Kidney (tissue), 22 donors: Measurements from ENCODE around the gene CLEC14A. TPM values are rescaled to one million over a fixed set of nuclear protein-coding genes. Genes with fewer than 3 reads are reported as not detected.

ENCODE experiments used
- DNase-seq, 5 donors: peaks; one replicate each; pipeline ENCODE4 v3.0.0-alpha.2; 2013 to 2020
- FAIRE-seq: peaks from 2 replicates; lab custom pipeline; 2012; peaks lifted over from hg19 to GRCh38; lab: Jason Lieb, UNC
- H3K27ac ChIP-seq, 2 donors: one replicate each; pipeline ENCODE4 v1.7.0; 2013; ENCODE audit warnings: low read depth in 2 of 2, low read length in 2 of 2, inconsistent platforms in 1 of 2
- H3K27me3 ChIP-seq: one replicate; pipeline ENCODE4 v1.7.1; 2013; ENCODE audit warnings: low read length, inconsistent platforms; ENCODE audit not compliant: control insufficient read depth, insufficient read depth
- H3K36me3 ChIP-seq, 3 donors: one replicate each; pipeline versions ENCODE4 v1.7.0 to v1.7.1; 2013; ENCODE audit warnings: low read length in 3 of 3, control low read depth in 1 of 3, inconsistent platforms in 1 of 3; ENCODE audit not compliant: insufficient read depth in 3 of 3, control insufficient read depth in 2 of 3
- H3K4me1 ChIP-seq, 3 donors: one replicate each; pipeline versions ENCODE4 v1.7.0 to v1.7.1; 2013; ENCODE audit warnings: low read length in 3 of 3, inconsistent platforms in 1 of 3, low read depth in 1 of 3; ENCODE audit not compliant: control insufficient read depth in 2 of 3, insufficient read depth in 2 of 3
- H3K4me3 ChIP-seq, 3 donors: one replicate each; pipeline versions ENCODE4 v1.7.0 to v1.8.1; 2013; ENCODE audit warnings: low read length in 3 of 3, control low read depth in 1 of 3, inconsistent platforms in 1 of 3
- H3K9ac ChIP-seq, 3 donors: one replicate each; pipeline versions ENCODE4 v1.7.0 to v1.7.1; 2013; ENCODE audit warnings: low read length in 3 of 3, control low read depth in 1 of 3, inconsistent platforms in 1 of 3
- H3K9me3 ChIP-seq, 3 donors: one replicate each; pipeline versions ENCODE4 v1.7.0 to v1.7.1; 2013; ENCODE audit warnings: low read length in 3 of 3, control low read depth in 1 of 3, inconsistent platforms in 1 of 3; ENCODE audit not compliant: control insufficient read depth in 2 of 3, insufficient read depth in 1 of 3
- CTCF ChIP-seq: IDR thresholded peaks from 3 replicates; pipeline ENCODE4 v1.5.1; 2012; ENCODE audit warnings: mild to moderate bottlenecking, moderate library complexity, borderline replicate concordance; ENCODE audit not compliant: insufficient read depth; ENCODE audit errors: extremely low read depth
- intact Hi-C: fragments of 100-400 bp; cut with DNase I; formaldehyde crosslinking; loops from one replicate; pipeline ENCODE4 v1.11.1; 2022
- long read RNA-seq, 10 donors: library from polyadenylated mRNA in 1 of 10; unstranded in 1 of 10; transcript quantifications; one replicate each; pipeline ENCODE4 v2.0.0 and lab custom pipeline, GENCODE V29; 2021 to 2026
- polyA plus RNA-seq: library from polyadenylated mRNA; stranded (reverse); fragments of 350-450 nt; fragmentation: Illumina TruSeq; extraction: RNeasy Lipid Tissue Mini Kit (QIAGEN cat#74804); gene quantifications from one replicate; pipeline ENCODE4 v1.2.3, GENCODE V29; 2014; ENCODE audit warnings: low read depth, low replicate concordance; ENCODE audit not compliant: insufficient read depth
- total RNA-seq: library from RNA; stranded (reverse); fragmentation: NEBNext Ultra II Directional; extraction: Animal tissue kit (Norgen Biotek cat#: 25700); gene quantifications from one replicate; pipeline ENCODE4 v1.2.1, GENCODE V29; 2021
- donor health status: control.
- donor health status: control.
- donor health status: control.
- donor health status: control.
- donor health status: control.
- donor health status: DM: yes; HTN: yes; CAD: no.
- donor health status: Normal renal cell carcinoma (clear cell type).

CLEC14A gene
- total RNA-seq (37.6 TPM), polyA plus RNA-seq (22.4 TPM)
- long read RNA-seq, donor 1, transcript CLEC14A-201 (1 exons, 2,267 nt): major isoform, 39 of 39 reads
- long read RNA-seq, donor 1, partial matches to known transcripts: 0 of 39 reads
- long read RNA-seq, donor 1, other reads (novel, unspliced or antisense): 0 of 39 reads
- long read RNA-seq, donor 2, transcript CLEC14A-201 (1 exons, 2,267 nt): major isoform, 42 of 42 reads
- long read RNA-seq, donor 2, partial matches to known transcripts: 0 of 42 reads
- long read RNA-seq, donor 2, other reads (novel, unspliced or antisense): 0 of 42 reads
- long read RNA-seq, donor 3, transcript CLEC14A-201 (1 exons, 2,267 nt): major isoform, 58 of 58 reads
- long read RNA-seq, donor 3, partial matches to known transcripts: 0 of 58 reads
- long read RNA-seq, donor 3, other reads (novel, unspliced or antisense): 0 of 58 reads
- long read RNA-seq, donor 4, transcript CLEC14A-201 (1 exons, 2,267 nt): major isoform, 38 of 38 reads
- long read RNA-seq, donor 4, partial matches to known transcripts: 0 of 38 reads
- long read RNA-seq, donor 4, other reads (novel, unspliced or antisense): 0 of 38 reads
- long read RNA-seq, donor 5, partial matches to known transcripts: 0 of 4 reads
- long read RNA-seq, donor 5, other reads (novel, unspliced or antisense): 0 of 4 reads
- long read RNA-seq, donor 6, transcript CLEC14A-201 (1 exons, 2,267 nt): major isoform, 18 of 18 reads
- long read RNA-seq, donor 6, partial matches to known transcripts: 0 of 18 reads
- long read RNA-seq, donor 6, other reads (novel, unspliced or antisense): 0 of 18 reads
- long read RNA-seq, donor 7, transcript CLEC14A-201 (1 exons, 2,267 nt): major isoform, 63 of 64 reads
- long read RNA-seq, donor 7, partial matches to known transcripts: 0 of 64 reads
- long read RNA-seq, donor 7, other reads (novel, unspliced or antisense): 1 of 64 reads
- long read RNA-seq, donor 8, transcript CLEC14A-201 (1 exons, 2,267 nt): major isoform, 43 of 43 reads
- long read RNA-seq, donor 8, partial matches to known transcripts: 0 of 43 reads
- long read RNA-seq, donor 8, other reads (novel, unspliced or antisense): 0 of 43 reads
- long read RNA-seq, donor 9, transcript CLEC14A-201 (1 exons, 2,267 nt): major isoform, 16 of 16 reads
- long read RNA-seq, donor 9, partial matches to known transcripts: 0 of 16 reads
- long read RNA-seq, donor 9, other reads (novel, unspliced or antisense): 0 of 16 reads
- long read RNA-seq, donor 10, transcript CLEC14A-201 (1 exons, 2,267 nt): major isoform, 28 of 28 reads
- long read RNA-seq, donor 10, partial matches to known transcripts: 0 of 28 reads
- long read RNA-seq, donor 10, other reads (novel, unspliced or antisense): 0 of 28 reads

- intact Hi-C loops: no loop called here
- TF ChIP-seq CTCF: no peak
- H3K27me3 ChIP-seq: peaks cover 6% of the 10 kb centered on the region
- H3K4me1 ChIP-seq: no peaks in the 10 kb centered on the region
- peak; percentile 54 to 87 (median 59) for DNase-seq
- H3K9ac ChIP-seq: peak within 1 kb of the TSS in 1 of 3 donors; percentile 42
- no peaks in the 10 kb centered on the region for H3K9me3 ChIP-seq
- peak within 1 kb of the TSS; percentile 32 to 57 (median 48) for H3K4me3 ChIP-seq
- peak within 1 kb of the TSS; percentile 67 to 83 for H3K27ac ChIP-seq
- no peak for FAIRE-seq
- no peaks in the 10 kb centered on the region for H3K36me3 ChIP-seq
Observed at GRCh38 chr14:38255673-38256532, at the start of gene CLEC14A. Gene CLEC14A, minus strand, starts transcription at chr14:38256093. Its CDS starts 71 bp downstream, at chr14:38256022.

- no peak overlapping the region for H3K27ac ChIP-seq
- no peaks in the 10 kb centered on the region for H3K36me3 ChIP-seq
- H3K4me3 ChIP-seq: no peak overlapping the region
- no peaks in the 10 kb centered on the region for H3K27me3 ChIP-seq
- FAIRE-seq (no peak), DNase-seq (no peak)
- H3K9me3 ChIP-seq: peaks cover 0 to 8% (median 0%) of the 10 kb centered on the region in 3 donors
- intact Hi-C loops: no loop called here
- H3K9ac ChIP-seq: no peak overlapping the region
- no peaks in the 10 kb centered on the region for H3K4me1 ChIP-seq
- no peak for TF ChIP-seq CTCF
Observed at GRCh38 chr14:38302966-38303365, 47.1 kb upstream of the CLEC14A start.

- Histone ChIP-seq H3K9ac (no peak overlapping the region), H3K27ac (no peak overlapping the region), H3K4me1 (no peaks in the 10 kb centered on the region), H3K27me3 (no peaks in the 10 kb centered on the region), H3K36me3 (no peaks in the 10 kb centered on the region), H3K9me3 (peaks cover 0 to 8% (median 0%) of the 10 kb centered on the region in 3 donors), H3K4me3 (no peak overlapping the region)
- intact Hi-C loops: no loop called here
- no peak for TF ChIP-seq CTCF
- no peak for DNase-seq
- FAIRE-seq: no peak
Observed at GRCh38 chr14:38302034-38302433, 46.1 kb upstream of the CLEC14A start.
